NCI-H2227 treated with DMSO at 0.1 percent for 48 hours (cell line): ENCODE results near the gene ARHGAP42.
"Not testable (repeated sequence)": the region's sequence is repeated elsewhere in the genome, so short reads cannot be mapped to it uniquely, and the experiment has no call there.

Experiments
- DNase-seq: peaks from one replicate; lab custom pipeline; 2025; lab: John Stamatoyannopoulos, UW

The ARHGAP42 gene

GRCh38 chr11:100726680-100727079 is 39.6 kb downstream of the ARHGAP42 start:
- DNase-seq, result no peak

- DNase-seq, result no peak
These were observed 40.3 kb downstream of the ARHGAP42 start for GRCh38 chr11:100727410-100727809.

- DNase-seq, result no peak
These were observed 43.2 kb downstream of the ARHGAP42 start for GRCh38 chr11:100730266-100730665.

- DNase-seq, result no peak
These were observed 44.4 kb downstream of the ARHGAP42 start for GRCh38 chr11:100731471-100731870.

GRCh38 chr11:100732949-100733348 is 45.9 kb downstream of the ARHGAP42 start:
- no peak for DNase-seq

GRCh38 chr11:100734743-100735527 is 47.8 kb downstream of the ARHGAP42 start:
- no peak for DNase-seq

GRCh38 chr11:100735949-100736675 is 49.0 kb downstream of the ARHGAP42 start:
- no peak for DNase-seq

- no peak for DNase-seq
These were observed 51.7 kb downstream of the ARHGAP42 start for GRCh38 chr11:100738701-100739270.

- no peak for DNase-seq
These were observed 52.6 kb downstream of the ARHGAP42 start for GRCh38 chr11:100739666-100740065.

- no peak for DNase-seq
These were observed 53.4 kb downstream of the ARHGAP42 start for GRCh38 chr11:100740440-100740839.

GRCh38 chr11:100741866-100742625 is 55.0 kb downstream of the ARHGAP42 start:
- no peak for DNase-seq

GRCh38 chr11:100746448-100746847 is 59.4 kb downstream of the ARHGAP42 start:
- no peak for DNase-seq

GRCh38 chr11:100748153-100748552 is 61.1 kb downstream of the ARHGAP42 start:
- DNase-seq, result no peak

GRCh38 chr11:100749887-100750565 is 62.9 kb downstream of the ARHGAP42 start:
- DNase-seq, result not testable (repeated sequence)

GRCh38 chr11:100750566-100750891 is 63.4 kb downstream of the ARHGAP42 start:
- not testable (repeated sequence) for DNase-seq

- DNase-seq, result no peak
These were observed 65.5 kb downstream of the ARHGAP42 start for GRCh38 chr11:100752371-100753171.

GRCh38 chr11:100753172-100753543 is 66.1 kb downstream of the ARHGAP42 start:
- no peak for DNase-seq

- DNase-seq, result no peak
These were observed 66.5 kb downstream of the ARHGAP42 start for GRCh38 chr11:100753571-100753970.

- no peak for DNase-seq
These were observed 69.5 kb downstream of the ARHGAP42 start for GRCh38 chr11:100756559-100756958.

- no peak for DNase-seq
These were observed 70.6 kb downstream of the ARHGAP42 start for GRCh38 chr11:100757646-100758045.

GRCh38 chr11:100759106-100759505 is 72.0 kb downstream of the ARHGAP42 start:
- DNase-seq, result no peak
